Effector CD4-positive, alpha-beta T cell (primary cell): ENCODE measurements around the gene FAM47E.

ENCODE experiments used
- DNase-seq: peaks from one replicate; pipeline ENCODE4 v3.0.0-alpha.2; 2020

FAM47E gene

GRCh38 chr4:76305033-76305687, 53.6 kb downstream of the FAM47E start:
- no peak for DNase-seq

GRCh38 chr4:76305971-76306881, 54.7 kb downstream of the FAM47E start, which contains the start of gene STBD1:
Gene STBD1 (plus strand): TSS chr4:76306733. CDS start chr4:76306770, 37 bp downstream.
- DNase-seq = no peak

- no peak for DNase-seq
These were observed 55.5 kb downstream of the FAM47E start for GRCh38 chr4:76306882-76307659.

- DNase-seq = no peak
These were observed 56.1 kb downstream of the FAM47E start for GRCh38 chr4:76307660-76308014.

- DNase-seq = no peak
These were observed 57.0 kb downstream of the FAM47E start for GRCh38 chr4:76308548-76308947.

GRCh38 chr4:76309939-76310550, 58.5 kb downstream of the FAM47E start:
- DNase-seq = no peak

- no peak for DNase-seq
These were observed 59.2 kb downstream of the FAM47E start for GRCh38 chr4:76310683-76311082.

GRCh38 chr4:76311896-76312331, 60.4 kb downstream of the FAM47E start:
- DNase-seq = no peak

- no peak for DNase-seq
These were observed 60.9 kb downstream of the FAM47E start for GRCh38 chr4:76312457-76312856.

- no peak for DNase-seq
These were observed 62.0 kb downstream of the FAM47E start for GRCh38 chr4:76313547-76313946.

- DNase-seq = no peak
These were observed 63.9 kb downstream of the FAM47E start for GRCh38 chr4:76315267-76315918.

GRCh38 chr4:76316131-76316530, 64.6 kb downstream of the FAM47E start:
- DNase-seq = no peak

- no peak for DNase-seq
These were observed 70.7 kb downstream of the FAM47E start for GRCh38 chr4:76322236-76322635.

GRCh38 chr4:76325072-76325471, 73.6 kb downstream of the FAM47E start:
- no peak for DNase-seq

GRCh38 chr4:76326515-76326914, 75.0 kb downstream of the FAM47E start:
- DNase-seq = no peak
